Smooth muscle cell of bladder (primary cell): Measurements from ENCODE around the gene CLEC17A. TPM values are rescaled to one million over a fixed set of nuclear protein-coding genes. Genes with fewer than 3 reads are reported as not detected.

Source experiments
- total RNA-seq: library from RNA; depleted of rRNA; stranded (reverse); fragments of >200 nt; gene quantifications from 2 replicates; pipeline ENCODE4 v1.2.3, GENCODE V29; 2014

The CLEC17A gene, protein sequence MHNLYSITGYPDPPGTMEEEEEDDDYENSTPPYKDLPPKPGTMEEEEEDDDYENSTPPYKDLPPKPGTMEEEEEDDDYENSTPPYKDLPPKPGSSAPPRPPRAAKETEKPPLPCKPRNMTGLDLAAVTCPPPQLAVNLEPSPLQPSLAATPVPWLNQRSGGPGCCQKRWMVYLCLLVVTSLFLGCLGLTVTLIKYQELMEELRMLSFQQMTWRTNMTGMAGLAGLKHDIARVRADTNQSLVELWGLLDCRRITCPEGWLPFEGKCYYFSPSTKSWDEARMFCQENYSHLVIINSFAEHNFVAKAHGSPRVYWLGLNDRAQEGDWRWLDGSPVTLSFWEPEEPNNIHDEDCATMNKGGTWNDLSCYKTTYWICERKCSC
- total RNA-seq = 0.28 TPM in 1 of 2 replicates, not detected in the other

DNA sequence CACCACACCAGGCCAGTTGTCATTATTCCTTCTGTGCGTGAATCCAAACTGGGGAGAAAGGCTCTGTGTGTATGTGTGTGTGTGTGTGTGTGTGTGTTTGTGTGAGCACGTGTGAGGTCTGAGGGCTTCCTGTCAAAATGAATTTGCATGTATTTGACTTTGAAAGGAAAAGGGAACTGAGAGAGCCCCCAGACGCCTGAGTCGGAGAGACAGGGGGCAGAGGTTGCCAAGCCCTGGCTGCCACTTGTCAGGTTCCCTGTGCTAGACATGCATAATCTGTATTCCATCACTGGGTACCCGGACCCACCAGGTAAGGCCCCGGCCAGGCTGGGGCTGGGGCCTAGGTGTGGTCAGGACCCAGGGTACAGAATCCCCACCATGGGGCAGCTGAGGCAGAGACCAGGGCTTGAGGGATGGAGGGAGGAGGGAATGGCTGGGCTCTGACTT is at the start of gene CLEC17A:
Gene CLEC17A (plus strand): TSS at position 191 of the 447 bp plus-strand sequence. CDS start 77 bp downstream, at position 268.

DNA sequence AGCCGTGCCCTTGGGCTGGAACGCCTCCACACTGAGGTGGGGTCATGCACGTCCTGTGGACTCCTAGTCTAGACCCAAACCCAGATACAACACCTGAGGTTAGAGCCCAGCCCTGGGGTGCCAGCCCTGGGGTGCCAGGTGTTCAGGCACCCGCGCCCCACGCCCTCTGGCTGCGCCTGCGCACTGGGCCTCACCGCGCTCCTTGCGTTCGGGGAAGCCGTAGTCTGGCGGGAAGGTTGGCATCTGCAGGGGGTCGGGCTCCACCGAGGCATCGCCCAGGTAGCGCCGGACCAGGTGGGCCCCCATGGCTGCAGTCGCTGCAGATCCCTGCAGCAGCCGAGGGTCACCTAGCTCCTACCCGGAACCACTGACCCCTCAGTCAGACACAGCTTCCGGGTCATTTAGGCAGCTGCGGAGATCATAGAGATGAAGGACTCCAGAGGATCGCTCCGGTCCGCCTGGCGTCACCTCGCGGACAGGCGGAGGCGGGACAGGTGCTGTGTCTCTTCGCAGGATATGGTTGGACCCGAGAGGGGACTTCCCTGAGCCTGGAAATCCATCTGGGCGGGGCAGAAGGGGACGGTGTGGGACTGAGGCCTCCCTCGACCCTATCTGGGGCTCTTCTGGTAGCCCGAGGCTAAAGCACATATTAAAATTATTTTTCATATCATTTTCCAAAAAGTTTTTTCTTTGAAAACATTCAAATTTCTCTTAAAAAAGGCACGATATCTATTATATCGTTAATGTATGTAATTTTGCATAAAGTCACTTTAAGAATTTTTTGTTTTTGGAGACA is 11.0 kb upstream of the CLEC17A start, which contains the start of gene NDUFB7:
Gene NDUFB7 (minus strand): TSS at position 372 of the 796 bp plus-strand sequence. CDS start 66 bp downstream, at position 306.

Other genes starting within 250 kb of the CLEC17A start
- gene ADGRE5, start 201.6 kb upstream of the CLEC17A start, total RNA-seq = 7.0 and 12.3 TPM in 2 replicates
- gene DDX39A, start 163.7 kb upstream of the CLEC17A start, total RNA-seq = 25.9 and 28.8 TPM in 2 replicates
- gene PKN1, start 149.8 kb upstream of the CLEC17A start, total RNA-seq = 101 and 143 TPM in 2 replicates
- gene PTGER1, start 107.7 kb upstream of the CLEC17A start, total RNA-seq = 4.8 and 25.6 TPM in 2 replicates
- gene GIPC1, start 87.0 kb upstream of the CLEC17A start, total RNA-seq = 113 and 124 TPM in 2 replicates
- gene DNAJB1, start 64.7 kb upstream of the CLEC17A start, total RNA-seq = 41.1 and 53.0 TPM in 2 replicates
- gene TECR, start 53.5 kb upstream of the CLEC17A start, total RNA-seq = 32.4 and 35.9 TPM in 2 replicates
- 281 and 388 TPM in 2 replicates for gene NDUFB7, start 11.0 kb upstream of the CLEC17A start, total RNA-seq
- gene ADGRE3, start 91.8 kb downstream of the CLEC17A start, total RNA-seq = not detected in 2 replicates
- gene ZNF333, start 107.0 kb downstream of the CLEC17A start, total RNA-seq = 16.2 and 22.7 TPM in 2 replicates
- under 0.01 TPM in 2 replicates for gene ADGRE2, start 195.5 kb downstream of the CLEC17A start, total RNA-seq